ENCODE data around the gene DNAJC21. TPM values are rescaled to one million over a fixed set of nuclear protein-coding genes. Genes with fewer than 3 reads are reported as not detected.

The DNAJC21 gene
- total and polyA plus RNA-seq, 9 of the 15 experiments (the other 6 are each of a cell fraction or from before 2014, with no cell fraction given): 26.6 to 105 (median 70.7) TPM

DNA sequence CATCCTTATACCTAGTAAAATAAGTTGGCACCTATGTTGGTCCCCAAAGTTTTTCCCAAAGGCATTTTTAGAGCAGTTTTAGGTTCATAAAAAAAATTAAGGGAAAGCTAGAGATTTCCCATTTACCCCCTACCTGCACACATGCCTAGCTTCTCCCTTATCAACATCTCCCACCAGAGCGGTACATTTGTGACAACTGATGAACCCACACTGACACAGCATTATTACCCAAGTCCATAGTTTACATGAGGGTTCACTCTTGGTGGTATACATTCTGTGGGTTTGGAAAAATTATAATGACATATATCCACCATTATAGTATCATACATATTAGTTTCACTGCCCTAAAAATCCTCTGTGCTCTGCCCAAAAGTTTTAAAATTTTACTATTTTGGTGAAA, 26.1 kb upstream of the DNAJC21 start (continued):
- TF ChIP-seq TEAD2 (tag; IDR thresholded peaks at IDR 0.05) (no peak), HOXB6 (CRISPR knock-in tag; IDR thresholded peaks at IDR 0.05; ENCODE audit: borderline replicate concordance) (no peak), C11orf30 (IDR thresholded peaks at IDR 0.05; ENCODE audit: low read depth) (peak; percentile 64), ZNF3 (CRISPR knock-in tag; IDR thresholded peaks at IDR 0.05) (no peak), BDP1 (IDR thresholded peaks at IDR 0.05; ENCODE audit: insufficient read depth, insufficient read length) (no peak), SMARCA4 (IDR thresholded peaks at IDR 0.05) (peak; percentile 43; the same call in 1 of the 2 replicates), ZBED1 (IDR thresholded peaks at IDR 0.05) (no peak), MEIS2 (IDR thresholded peaks at IDR 0.05; ENCODE audit: partially characterized antibody) (peak; percentile 42), MAFF (IDR thresholded peaks at IDR 0.05; ENCODE audit: low read length) (peak; percentile 42; the same call in 1 of the 2 replicates), ILK (tag; IDR thresholded peaks at IDR 0.05; ENCODE audit: borderline replicate concordance, low read depth) (no peak), NR2C1 (IDR thresholded peaks at IDR 0.05) (no peak), NR2C1 (tag; IDR thresholded peaks at IDR 0.05) (no peak), ZNF79 (CRISPR knock-in tag; IDR thresholded peaks at IDR 0.05; ENCODE audit: low read depth) (no peak), RBM14 (IDR thresholded peaks at IDR 0.05; ENCODE audit: borderline replicate concordance, insufficient read depth, low read depth, low read length) (no peak), PRPF4 (IDR thresholded peaks at IDR 0.05; ENCODE audit: insufficient read depth, low read depth, low read length, poor library complexity, severe bottlenecking) (no peak), CBFA2T3 (IDR thresholded peaks at IDR 0.05) (peak; percentile 63), ZFPM2 (CRISPR knock-in tag; IDR thresholded peaks at IDR 0.05) (no peak)
- TF ChIP-seq, protein P1, sequence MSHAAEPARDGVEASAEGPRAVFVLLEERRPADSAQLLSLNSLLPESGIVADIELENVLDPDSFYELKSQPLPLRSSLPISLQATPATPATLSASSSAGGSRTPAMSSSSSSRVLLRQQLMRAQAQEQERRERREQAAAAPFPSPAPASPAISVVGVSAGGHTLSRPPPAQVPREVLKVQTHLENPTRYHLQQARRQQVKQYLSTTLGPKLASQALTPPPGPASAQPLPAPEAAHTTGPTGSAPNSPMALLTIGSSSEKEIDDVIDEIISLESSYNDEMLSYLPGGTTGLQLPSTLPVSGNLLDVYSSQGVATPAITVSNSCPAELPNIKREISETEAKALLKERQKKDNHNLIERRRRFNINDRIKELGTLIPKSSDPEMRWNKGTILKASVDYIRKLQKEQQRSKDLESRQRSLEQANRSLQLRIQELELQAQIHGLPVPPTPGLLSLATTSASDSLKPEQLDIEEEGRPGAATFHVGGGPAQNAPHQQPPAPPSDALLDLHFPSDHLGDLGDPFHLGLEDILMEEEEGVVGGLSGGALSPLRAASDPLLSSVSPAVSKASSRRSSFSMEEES (CRISPR knock-in tag; IDR thresholded peaks at IDR 0.05): no peak
- TF ChIP-seq, protein P2, sequence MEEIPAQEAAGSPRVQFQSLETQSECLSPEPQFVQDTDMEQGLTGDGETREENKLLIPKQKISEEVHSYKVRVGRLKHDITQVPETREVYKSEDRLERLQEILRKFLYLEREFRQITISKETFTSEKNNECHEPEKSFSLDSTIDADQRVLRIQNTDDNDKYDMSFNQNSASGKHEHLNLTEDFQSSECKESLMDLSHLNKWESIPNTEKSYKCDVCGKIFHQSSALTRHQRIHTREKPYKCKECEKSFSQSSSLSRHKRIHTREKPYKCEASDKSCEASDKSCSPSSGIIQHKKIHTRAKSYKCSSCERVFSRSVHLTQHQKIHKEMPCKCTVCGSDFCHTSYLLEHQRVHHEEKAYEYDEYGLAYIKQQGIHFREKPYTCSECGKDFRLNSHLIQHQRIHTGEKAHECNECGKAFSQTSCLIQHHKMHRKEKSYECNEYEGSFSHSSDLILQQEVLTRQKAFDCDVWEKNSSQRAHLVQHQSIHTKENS (CRISPR knock-in tag; IDR thresholded peaks at IDR 0.05): no peak
- TF ChIP-seq, protein P3, sequence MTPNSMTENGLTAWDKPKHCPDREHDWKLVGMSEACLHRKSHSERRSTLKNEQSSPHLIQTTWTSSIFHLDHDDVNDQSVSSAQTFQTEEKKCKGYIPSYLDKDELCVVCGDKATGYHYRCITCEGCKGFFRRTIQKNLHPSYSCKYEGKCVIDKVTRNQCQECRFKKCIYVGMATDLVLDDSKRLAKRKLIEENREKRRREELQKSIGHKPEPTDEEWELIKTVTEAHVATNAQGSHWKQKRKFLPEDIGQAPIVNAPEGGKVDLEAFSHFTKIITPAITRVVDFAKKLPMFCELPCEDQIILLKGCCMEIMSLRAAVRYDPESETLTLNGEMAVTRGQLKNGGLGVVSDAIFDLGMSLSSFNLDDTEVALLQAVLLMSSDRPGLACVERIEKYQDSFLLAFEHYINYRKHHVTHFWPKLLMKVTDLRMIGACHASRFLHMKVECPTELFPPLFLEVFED (CRISPR knock-in tag; conservative IDR thresholded peaks at IDR 0.05): no peak
- TF ChIP-seq, protein P4, sequence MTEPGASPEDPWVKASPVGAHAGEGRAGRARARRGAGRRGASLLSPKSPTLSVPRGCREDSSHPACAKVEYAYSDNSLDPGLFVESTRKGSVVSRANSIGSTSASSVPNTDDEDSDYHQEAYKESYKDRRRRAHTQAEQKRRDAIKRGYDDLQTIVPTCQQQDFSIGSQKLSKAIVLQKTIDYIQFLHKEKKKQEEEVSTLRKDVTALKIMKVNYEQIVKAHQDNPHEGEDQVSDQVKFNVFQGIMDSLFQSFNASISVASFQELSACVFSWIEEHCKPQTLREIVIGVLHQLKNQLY (CRISPR knock-in tag; conservative IDR thresholded peaks at IDR 0.05): no peak
- TF ChIP-seq, protein P5, sequence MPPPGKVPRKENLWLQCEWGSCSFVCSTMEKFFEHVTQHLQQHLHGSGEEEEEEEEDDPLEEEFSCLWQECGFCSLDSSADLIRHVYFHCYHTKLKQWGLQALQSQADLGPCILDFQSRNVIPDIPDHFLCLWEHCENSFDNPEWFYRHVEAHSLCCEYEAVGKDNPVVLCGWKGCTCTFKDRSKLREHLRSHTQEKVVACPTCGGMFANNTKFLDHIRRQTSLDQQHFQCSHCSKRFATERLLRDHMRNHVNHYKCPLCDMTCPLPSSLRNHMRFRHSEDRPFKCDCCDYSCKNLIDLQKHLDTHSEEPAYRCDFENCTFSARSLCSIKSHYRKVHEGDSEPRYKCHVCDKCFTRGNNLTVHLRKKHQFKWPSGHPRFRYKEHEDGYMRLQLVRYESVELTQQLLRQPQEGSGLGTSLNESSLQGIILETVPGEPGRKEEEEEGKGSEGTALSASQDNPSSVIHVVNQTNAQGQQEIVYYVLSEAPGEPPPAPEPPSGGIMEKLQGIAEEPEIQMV (tag; conservative IDR thresholded peaks at IDR 0.05; ENCODE audit: low read depth): no peak
